GM13977 (cell line): ENCODE results near the gene MS4A4A.

Source experiments
- DNase-seq: peaks from one replicate; pipeline ENCODE4 v3.0.0; 2012; ENCODE audit warnings: low spot score
- CTCF ChIP-seq: IDR thresholded peaks from 2 replicates; pipeline ENCODE4 v1.5.1; 2012; ENCODE audit warnings: mild to moderate bottlenecking, control low read depth; ENCODE audit not compliant: insufficient read depth; ENCODE audit errors: extremely low read depth, missing control alignments
- in situ Hi-C: fragments of 300-500 bp; cut with MboI; formaldehyde crosslinking; loops from one replicate; pipeline ENCODE4 v1.12.0; 2022; ENCODE audit warnings: low sequenced_read_pairs, low pct_unique_long_range_greater_than_20kb, mixed read lengths, inconsistent platforms; ENCODE audit not compliant: unreplicated experiment

The MS4A4A gene

DNA sequence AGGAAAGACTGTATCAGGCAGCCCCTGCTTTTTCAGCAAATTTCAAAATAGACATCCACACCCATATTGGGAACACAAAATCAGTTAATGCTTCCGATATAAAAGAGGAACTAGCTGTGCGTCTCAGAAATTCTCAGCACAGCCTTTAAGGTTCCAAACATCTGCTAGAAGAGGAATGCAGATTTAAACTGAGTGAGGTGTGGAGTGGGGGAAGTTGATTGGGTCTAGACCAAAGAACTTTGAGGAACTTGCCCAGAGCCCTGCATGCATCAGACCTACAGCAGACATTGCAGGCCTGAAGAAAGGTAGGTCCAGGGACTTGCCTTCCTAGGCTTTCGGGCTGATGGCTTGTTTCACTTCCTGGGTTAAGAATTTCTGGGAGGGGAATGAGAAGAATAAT lies at the start of gene MS4A4A:
MS4A4A (plus strand) TSS at position 255 of the 400 bp plus-strand sequence; CDS start at position 265, 10 bp downstream.
- TF ChIP-seq CTCF, result no peak
- no peak for DNase-seq
- in situ Hi-C loops, result no loop called here

DNA sequence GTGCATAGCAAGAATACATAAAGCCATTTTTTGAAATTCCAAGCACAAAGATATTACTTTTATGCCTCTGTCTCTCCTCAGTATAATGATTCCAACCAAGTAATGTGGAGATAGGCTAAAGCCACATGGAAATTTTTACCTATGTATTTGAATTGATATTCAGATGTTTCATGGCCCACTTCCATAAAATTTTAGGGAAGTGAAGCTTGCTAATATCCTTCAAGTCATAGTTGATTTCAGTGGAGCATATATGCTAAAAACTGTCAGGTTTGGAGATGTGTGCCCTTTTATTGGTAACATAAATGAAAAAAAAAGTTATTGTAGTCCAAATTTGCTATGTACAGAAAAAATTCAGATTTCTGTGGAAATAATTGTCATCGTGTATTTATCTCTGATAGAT lies 49.8 kb upstream of the MS4A4A start:
- in situ Hi-C loops, result no loop called here
- no peak for DNase-seq
- no peak for TF ChIP-seq CTCF

DNA sequence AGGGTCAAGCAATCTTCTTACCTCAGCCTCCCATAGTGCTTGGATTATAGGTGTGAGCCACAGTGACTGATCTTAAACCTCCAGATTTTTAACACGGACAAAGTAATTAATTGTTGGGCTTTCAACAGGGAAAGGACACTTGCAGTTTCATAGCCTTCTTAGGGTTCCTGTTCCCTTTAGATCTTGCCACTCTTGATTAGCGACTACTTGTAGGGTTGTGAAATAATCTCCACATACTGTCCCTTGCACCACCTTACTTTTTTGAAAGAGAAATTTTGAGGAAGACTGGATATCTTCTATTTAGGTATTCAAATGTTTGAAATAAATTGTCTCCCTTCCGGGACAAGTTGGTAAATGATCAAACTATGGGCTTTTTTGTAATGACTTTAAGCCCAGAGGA lies 45.1 kb upstream of the MS4A4A start:
- no peak for DNase-seq
- in situ Hi-C loops, result no loop called here
- no peak for TF ChIP-seq CTCF

- in situ Hi-C loops, result no loop called here
- no peak for TF ChIP-seq CTCF
- DNase-seq, result no peak
These were observed 39.8 kb upstream of the MS4A4A start for GRCh38 chr11:60240662-60241061.

DNA sequence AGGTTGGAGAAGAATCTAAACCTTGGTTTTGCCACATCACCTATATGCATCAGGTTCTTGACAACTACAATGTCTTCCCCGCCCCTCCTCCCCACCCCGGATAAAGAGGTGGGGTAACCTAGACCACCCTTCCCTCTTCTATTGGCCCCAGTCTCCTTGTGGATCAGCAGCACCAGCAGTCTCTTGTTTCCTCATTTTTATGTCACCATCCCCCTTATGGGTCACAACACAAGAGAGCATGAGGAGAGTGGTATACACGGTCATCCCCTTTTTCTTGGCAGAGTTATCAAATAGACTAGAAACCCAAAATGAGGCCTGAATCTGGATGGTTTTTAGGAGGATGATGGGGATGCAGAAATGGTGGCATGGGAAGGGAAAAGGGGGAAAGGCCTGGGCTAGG lies 38.7 kb upstream of the MS4A4A start:
- TF ChIP-seq CTCF, result no peak
- in situ Hi-C loops, result no loop called here
- no peak for DNase-seq

DNA sequence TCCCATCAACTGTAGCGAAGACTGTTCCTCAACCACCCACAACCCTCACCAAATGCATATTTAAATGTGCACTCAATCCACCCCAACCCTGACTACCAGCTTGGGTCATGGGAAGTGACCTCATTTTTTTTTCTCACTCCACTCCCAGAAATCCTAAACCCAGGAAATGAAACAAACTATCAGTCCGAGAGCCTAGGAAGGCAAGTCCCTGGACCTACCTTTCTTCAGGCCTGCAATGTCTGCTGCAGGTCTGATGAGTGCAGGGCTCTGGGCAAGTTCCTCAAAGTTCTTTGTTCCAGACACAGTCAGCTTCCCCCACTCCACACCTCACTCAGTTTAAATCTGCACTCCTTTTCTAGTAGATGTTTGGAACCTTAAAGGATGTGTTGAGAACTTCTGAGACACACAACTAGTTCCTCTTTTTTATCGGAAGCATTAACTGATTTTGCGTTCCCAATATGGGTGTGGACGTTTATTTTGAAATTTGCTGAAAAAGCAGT lies 37.7 kb upstream of the MS4A4A start, which contains the start of gene MS4A4E:
MS4A4E (minus strand) TSS at position 398 of the 500 bp plus-strand sequence. CDS start 13,082 bp downstream, outside the sequence.
- DNase-seq, result no peak
- in situ Hi-C loops, result no loop called here
- TF ChIP-seq CTCF, result no peak
